ENCODE data around the gene RFNG. TPM values are rescaled to one million over a fixed set of nuclear protein-coding genes. Genes with fewer than 3 reads are reported as not detected.

Gene RFNG
- total RNA-seq, 1 experiment from 2014 or later: 31.5 TPM

DNA sequence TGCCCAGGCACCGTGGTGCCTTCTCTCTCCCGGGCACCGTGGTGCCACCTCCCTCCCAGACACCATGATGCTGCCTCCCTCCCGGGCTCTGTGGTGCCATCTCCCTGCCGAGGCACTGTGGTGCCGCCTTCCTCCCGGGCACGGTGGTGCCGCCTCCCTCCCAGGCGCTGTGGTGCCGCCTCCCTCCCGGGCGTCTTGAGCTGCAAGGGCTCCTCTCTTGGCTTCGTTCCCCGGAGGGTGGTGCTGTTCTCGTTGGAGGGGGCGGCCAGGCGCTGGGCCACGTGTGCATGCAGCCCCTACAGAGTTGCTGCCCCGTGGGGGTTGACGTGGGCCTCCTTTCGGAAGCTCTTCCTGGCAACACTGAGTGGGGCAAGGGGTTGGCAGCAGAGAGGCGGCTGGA lies 37.2 kb downstream of the RFNG start:
- H3K4me3 ChIP-seq (ENCODE audit: low read depth, low read length, poor library complexity, severe bottlenecking): no peak overlapping the region
- ChIA-PET CTCF (no interaction called here), POLR2A (ENCODE audit: low non-redundant PET) (no interaction called here)
- peak overlapping the region; percentile 59 for H3K27ac ChIP-seq (ENCODE audit: low read depth, low read length, poor library complexity, severe bottlenecking)
- BruUV-seq (replicated peaks): no TSS peak
- H3K4me1 ChIP-seq (ENCODE audit: insufficient read depth, low read length, poor library complexity, severe bottlenecking): peaks cover 13% of the 10 kb centered on the region
- TF ChIP-seq, protein P1, sequence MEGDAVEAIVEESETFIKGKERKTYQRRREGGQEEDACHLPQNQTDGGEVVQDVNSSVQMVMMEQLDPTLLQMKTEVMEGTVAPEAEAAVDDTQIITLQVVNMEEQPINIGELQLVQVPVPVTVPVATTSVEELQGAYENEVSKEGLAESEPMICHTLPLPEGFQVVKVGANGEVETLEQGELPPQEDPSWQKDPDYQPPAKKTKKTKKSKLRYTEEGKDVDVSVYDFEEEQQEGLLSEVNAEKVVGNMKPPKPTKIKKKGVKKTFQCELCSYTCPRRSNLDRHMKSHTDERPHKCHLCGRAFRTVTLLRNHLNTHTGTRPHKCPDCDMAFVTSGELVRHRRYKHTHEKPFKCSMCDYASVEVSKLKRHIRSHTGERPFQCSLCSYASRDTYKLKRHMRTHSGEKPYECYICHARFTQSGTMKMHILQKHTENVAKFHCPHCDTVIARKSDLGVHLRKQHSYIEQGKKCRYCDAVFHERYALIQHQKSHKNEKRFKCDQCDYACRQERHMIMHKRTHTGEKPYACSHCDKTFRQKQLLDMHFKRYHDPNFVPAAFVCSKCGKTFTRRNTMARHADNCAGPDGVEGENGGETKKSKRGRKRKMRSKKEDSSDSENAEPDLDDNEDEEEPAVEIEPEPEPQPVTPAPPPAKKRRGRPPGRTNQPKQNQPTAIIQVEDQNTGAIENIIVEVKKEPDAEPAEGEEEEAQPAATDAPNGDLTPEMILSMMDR (conservative IDR thresholded peaks at IDR 0.05; ENCODE audit: low read depth, low read length): peak; percentile 46; the same call in 1 of the 2 replicates
- no peak for TF ChIP-seq EZH2 (IDR thresholded peaks at IDR 0.05; ENCODE audit: borderline replicate concordance, low read depth, low read length, poor library complexity, severe bottlenecking)
- intact Hi-C loops (cut with micrococcal nuclease; ENCODE audit: unreplicated experiment): no loop called here
- peaks cover 8% of the 10 kb centered on the region for H3K36me3 ChIP-seq (ENCODE audit: insufficient read depth, low read length, poor library complexity, severe bottlenecking)
- H3K9me3 ChIP-seq (ENCODE audit: low read depth, low read length, poor library complexity, severe bottlenecking): no peaks in the 10 kb centered on the region
- peak; percentile 75 for DNase-seq (ENCODE audit: low spot score)
- H3K27me3 ChIP-seq (replicated peaks; ENCODE audit: insufficient read depth, low read depth, low read length, poor library complexity): no peaks in the 10 kb centered on the region

DNA sequence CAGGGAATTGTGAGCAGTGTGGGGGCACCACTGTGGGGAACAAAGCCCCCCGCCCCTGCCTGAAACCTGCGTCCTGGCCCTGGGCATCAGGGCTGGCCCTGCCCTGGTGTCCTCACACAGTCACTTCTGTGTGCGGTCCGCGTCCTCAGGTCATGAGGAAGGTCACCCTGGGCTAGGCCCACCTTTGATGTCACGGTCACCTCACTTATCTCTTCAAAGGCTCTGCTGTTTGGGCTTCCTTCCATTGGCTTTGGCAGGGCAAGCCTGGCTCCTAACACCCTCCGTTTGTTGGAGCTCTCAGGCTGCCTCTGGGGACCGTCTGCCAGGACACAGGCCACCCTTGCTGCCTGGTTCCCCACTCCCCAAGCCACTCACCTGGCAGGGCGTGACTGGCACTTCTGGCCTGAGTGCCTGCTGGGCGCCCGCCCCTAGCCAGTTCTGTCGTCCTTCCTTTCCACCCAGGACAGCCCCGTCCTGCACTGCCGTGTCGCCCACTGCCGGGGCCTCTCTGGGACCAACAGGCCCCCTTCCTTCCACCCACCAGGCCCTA lies 37.8 kb downstream of the RFNG start:
- H3K4me1 ChIP-seq (ENCODE audit: insufficient read depth, low read length, poor library complexity, severe bottlenecking): peaks cover 13% of the 10 kb centered on the region
- TF ChIP-seq EZH2 (IDR thresholded peaks at IDR 0.05; ENCODE audit: borderline replicate concordance, low read depth, low read length, poor library complexity, severe bottlenecking): no peak
- TF ChIP-seq, protein P1 (conservative IDR thresholded peaks at IDR 0.05; ENCODE audit: low read depth, low read length): no peak
- no peak for DNase-seq (ENCODE audit: low spot score)
- H3K4me3 ChIP-seq (ENCODE audit: low read depth, low read length, poor library complexity, severe bottlenecking): no peak overlapping the region
- CTCF ChIA-PET: no interaction called here
- H3K9me3 ChIP-seq (ENCODE audit: low read depth, low read length, poor library complexity, severe bottlenecking): no peaks in the 10 kb centered on the region
- intact Hi-C loops (cut with micrococcal nuclease; ENCODE audit: unreplicated experiment): no loop called here
- H3K27ac ChIP-seq (ENCODE audit: low read depth, low read length, poor library complexity, severe bottlenecking): no peak overlapping the region
- H3K36me3 ChIP-seq (ENCODE audit: insufficient read depth, low read length, poor library complexity, severe bottlenecking): peaks cover 5% of the 10 kb centered on the region
- POLR2A ChIA-PET (ENCODE audit: low non-redundant PET): interaction anchor here (0.6 kb wide), 1 partner anchor 37 kb away, joined by 4 read pairs; no protein-coding TSS in a partner anchor
- H3K27me3 ChIP-seq (replicated peaks; ENCODE audit: insufficient read depth, low read depth, low read length, poor library complexity): no peaks in the 10 kb centered on the region
- BruUV-seq (replicated peaks): no TSS peak

DNA sequence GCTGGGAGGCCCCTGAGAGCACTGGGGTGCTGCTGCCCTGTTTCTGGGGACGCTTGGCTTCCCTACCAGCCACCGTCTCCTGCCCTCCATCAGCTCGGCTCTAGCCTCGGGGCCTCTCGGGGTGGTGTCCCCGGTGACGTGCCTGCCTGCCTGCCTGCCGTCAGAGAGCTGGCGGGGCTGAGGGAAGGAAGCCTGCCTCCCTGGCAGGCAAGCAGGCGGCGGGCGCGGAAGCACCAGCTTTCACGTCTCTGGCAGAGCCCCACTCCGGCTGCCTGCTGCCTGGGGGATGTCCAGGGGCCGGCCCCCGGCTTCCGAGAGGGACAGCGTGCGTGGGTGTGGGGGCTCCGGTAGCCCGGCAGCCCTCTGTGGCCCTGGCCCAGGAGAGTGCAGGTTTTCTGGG lies 38.3 kb downstream of the RFNG start:
- CTCF ChIA-PET: interaction anchor here (0.6 to 0.7 kb wide), 2 partner anchors 13 to 190 kb away, joined by 3 read pairs; no protein-coding TSS in a partner anchor
- intact Hi-C loops (cut with micrococcal nuclease; ENCODE audit: unreplicated experiment): no loop called here
- Histone ChIP-seq H3K27ac (ENCODE audit: low read depth, low read length, poor library complexity, severe bottlenecking) (no peak overlapping the region), H3K4me3 (ENCODE audit: low read depth, low read length, poor library complexity, severe bottlenecking) (no peak overlapping the region), H3K27me3 (replicated peaks; ENCODE audit: insufficient read depth, low read depth, low read length, poor library complexity) (no peaks in the 10 kb centered on the region), H3K36me3 (ENCODE audit: insufficient read depth, low read length, poor library complexity, severe bottlenecking) (no peaks in the 10 kb centered on the region), H3K4me1 (ENCODE audit: insufficient read depth, low read length, poor library complexity, severe bottlenecking) (peaks cover 13% of the 10 kb centered on the region), H3K9me3 (ENCODE audit: low read depth, low read length, poor library complexity, severe bottlenecking) (no peaks in the 10 kb centered on the region)
- POLR2A ChIA-PET (ENCODE audit: low non-redundant PET): interaction anchor here (0.6 kb wide), 1 partner anchor 38 kb away, joined by 4 read pairs; no protein-coding TSS in a partner anchor
- DNase-seq (ENCODE audit: low spot score): no peak
- TF ChIP-seq EZH2 (IDR thresholded peaks at IDR 0.05; ENCODE audit: borderline replicate concordance, low read depth, low read length, poor library complexity, severe bottlenecking): no peak
- TF ChIP-seq, protein P1 (conservative IDR thresholded peaks at IDR 0.05; ENCODE audit: low read depth, low read length): no peak
- BruUV-seq (replicated peaks): no TSS peak

All from A673 (cell line).